Effector memory CD8-positive, alpha-beta T cell (primary cell): ENCODE measurements around the gene CIP2A.

Source experiments
- ATAC-seq: fragments of 150-1000 bp; cut with Tn5 transposase; replicated peaks from 2 replicates; pipeline ENCODE4 v1.10.0; 2021; ENCODE audit warnings: mild to moderate bottlenecking, moderate library complexity
- DNase-seq, 3 experiments: peaks; one replicate each; pipeline ENCODE4 v3.0.0; 2021
- H3K27ac Mint-ChIP-seq, 2 donors: one replicate each; pipeline ENCODE4 v1.8.0; 2022; ENCODE audit warnings: mild to moderate bottlenecking in 2 of 2, mixed read lengths in 2 of 2, moderate library complexity in 2 of 2
- H3K27me3 Mint-ChIP-seq, 2 donors: one replicate each; pipeline ENCODE4 v1.8.0; 2022; ENCODE audit warnings: mixed read lengths in 2 of 2
- H3K36me3 Mint-ChIP-seq: one replicate; pipeline ENCODE4 v1.8.0; 2022; ENCODE audit warnings: mild to moderate bottlenecking, moderate library complexity, mixed read lengths; ENCODE audit not compliant: insufficient read depth
- H3K4me1 Mint-ChIP-seq, 2 donors: one replicate each; pipeline ENCODE4 v1.8.0; 2022; ENCODE audit warnings: low read depth in 2 of 2, mixed read lengths in 2 of 2
- H3K4me3 Mint-ChIP-seq, 2 donors: one replicate each; pipeline ENCODE4 v1.8.0; 2022; ENCODE audit warnings: mild to moderate bottlenecking in 2 of 2, mixed read lengths in 2 of 2, moderate library complexity in 2 of 2
- H3K9me3 Mint-ChIP-seq, 2 donors: one replicate each; pipeline ENCODE4 v1.8.0; 2022; ENCODE audit warnings: mixed read lengths in 2 of 2

CIP2A gene

DNA sequence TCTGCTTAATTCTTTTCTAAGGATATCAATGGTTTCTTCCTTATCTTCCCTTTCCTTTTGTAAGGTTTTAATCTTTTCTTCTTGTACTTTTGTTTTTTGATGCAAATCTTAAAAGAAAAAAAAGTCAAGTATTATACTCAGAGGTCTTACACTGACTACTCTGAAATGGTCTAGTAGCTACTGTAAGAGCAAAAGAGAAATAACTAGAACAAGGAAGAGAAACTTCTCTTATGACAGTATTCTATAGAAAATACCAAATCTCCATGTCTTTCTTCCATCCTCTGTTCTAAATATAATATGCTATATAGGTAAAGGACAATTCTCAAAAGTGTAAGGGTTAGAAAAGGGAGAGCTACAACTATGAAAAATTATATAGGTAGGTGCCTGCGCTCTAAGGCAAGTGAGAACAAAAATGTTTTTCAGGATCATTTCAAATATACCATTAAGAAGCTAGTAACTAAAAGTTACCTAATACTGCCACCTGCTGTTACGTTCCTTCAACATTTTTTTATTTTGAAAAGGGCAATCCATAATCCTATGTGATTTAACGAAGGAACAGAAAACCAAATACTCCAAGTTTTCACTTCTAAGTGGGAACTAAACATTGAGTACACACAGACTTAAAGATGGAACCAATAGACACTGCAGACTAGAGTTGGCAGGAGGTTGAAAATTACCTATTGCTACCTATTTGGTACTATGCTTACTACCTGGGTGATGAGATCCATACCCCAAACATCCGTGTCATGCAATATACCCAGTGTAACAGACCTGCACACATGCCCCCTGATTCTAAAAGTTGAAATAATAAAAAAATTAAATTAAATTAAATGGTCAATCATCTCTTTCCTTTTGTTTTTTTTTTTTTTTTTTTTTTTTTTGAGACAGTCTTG, 36.7 kb downstream of the CIP2A start:
- Mint-ChIP-seq H3K36me3 (no peaks in the 10 kb centered on the region), H3K9me3 (no peaks in the 10 kb centered on the region), H3K27ac (peak overlapping the region in 1 of 2 donors; percentile 6), H3K27me3 (no peaks in the 10 kb centered on the region), H3K4me1 (peaks cover 7% of the 10 kb centered on the region in 2 donors), H3K4me3 (peak overlapping the region in 1 of 2 donors; percentile 10)
- peak; percentile 9 to 28 (median 25) for DNase-seq
- ATAC-seq: peak; percentile 67

DNA sequence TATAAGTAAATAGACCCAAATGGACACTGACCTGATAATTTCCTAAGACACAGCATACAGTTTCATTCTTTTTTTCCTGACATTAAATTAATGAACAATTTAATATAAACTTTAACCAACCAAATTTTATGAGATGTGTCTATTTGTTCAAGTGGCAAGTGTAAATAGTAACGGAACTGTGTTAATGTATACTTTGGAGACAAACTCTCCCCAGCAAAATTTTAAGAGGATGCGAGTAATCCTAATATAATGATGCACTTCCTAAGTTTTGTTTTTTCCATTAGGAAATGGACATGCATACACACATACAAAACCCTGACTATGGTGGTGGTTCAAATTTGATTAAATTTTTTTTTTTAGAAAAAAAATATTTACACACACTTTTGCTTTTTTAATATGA, 40.4 kb downstream of the CIP2A start:
- no peak overlapping the region for H3K4me3 Mint-ChIP-seq
- H3K36me3 Mint-ChIP-seq: no peaks in the 10 kb centered on the region
- ATAC-seq: no peak
- no peaks in the 10 kb centered on the region for H3K9me3 Mint-ChIP-seq
- peaks cover 17 to 20% of the 10 kb centered on the region in 2 donors for H3K4me1 Mint-ChIP-seq
- no peaks in the 10 kb centered on the region for H3K27me3 Mint-ChIP-seq
- H3K27ac Mint-ChIP-seq: no peak overlapping the region
- no peak for DNase-seq

DNA sequence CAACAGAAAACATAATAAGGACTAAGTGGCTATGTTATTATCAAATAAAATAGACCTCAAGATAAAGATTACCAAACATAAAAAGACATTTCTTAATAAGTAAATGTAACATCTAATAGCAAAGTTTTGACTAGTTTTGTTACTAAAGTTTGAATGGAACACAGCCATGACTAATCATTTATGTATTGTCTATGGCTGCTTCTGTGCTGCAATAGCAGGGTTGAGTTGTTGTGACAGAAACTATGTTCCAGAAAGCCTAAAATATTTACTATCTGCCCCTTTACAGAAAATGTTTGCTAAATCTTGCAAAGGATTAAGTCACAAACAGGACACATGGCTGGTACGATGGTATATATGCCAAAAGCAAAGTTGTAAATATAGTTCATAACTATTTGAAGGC, 40.9 kb downstream of the CIP2A start:
- H3K27me3 Mint-ChIP-seq: no peaks in the 10 kb centered on the region
- H3K36me3 Mint-ChIP-seq: no peaks in the 10 kb centered on the region
- H3K4me1 Mint-ChIP-seq: peaks cover 17 to 20% of the 10 kb centered on the region in 2 donors
- DNase-seq (no peak), ATAC-seq (no peak)
- no peak overlapping the region for H3K27ac Mint-ChIP-seq
- no peak overlapping the region for H3K4me3 Mint-ChIP-seq
- no peaks in the 10 kb centered on the region for H3K9me3 Mint-ChIP-seq

DNA sequence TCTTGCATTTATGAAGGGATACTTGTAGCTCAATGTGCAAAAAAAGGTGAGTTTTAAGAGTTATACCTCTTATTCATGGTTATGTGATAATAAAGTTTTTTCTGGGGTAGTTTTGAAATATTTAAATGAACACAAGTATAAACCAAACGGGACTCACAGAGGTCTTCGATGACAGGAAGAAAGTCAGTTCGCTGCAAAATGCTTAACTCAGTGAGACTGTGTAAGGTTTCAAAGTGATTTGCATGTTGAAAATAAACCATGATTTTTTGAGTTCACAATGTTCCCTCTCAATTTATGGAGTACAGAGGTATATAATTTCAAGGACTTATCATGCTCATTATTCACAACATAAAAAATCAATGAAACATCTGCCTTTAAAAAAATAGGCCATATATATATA, 42.5 kb downstream of the CIP2A start:
- ATAC-seq (peak; percentile 16), DNase-seq (no peak)
- peak overlapping the region; percentile 83 to 92 for H3K27ac Mint-ChIP-seq
- H3K27me3 Mint-ChIP-seq: no peaks in the 10 kb centered on the region
- H3K36me3 Mint-ChIP-seq: peaks cover 4% of the 10 kb centered on the region
- H3K9me3 Mint-ChIP-seq: no peaks in the 10 kb centered on the region
- peaks cover 10 to 13% of the 10 kb centered on the region in 2 donors for H3K4me1 Mint-ChIP-seq
- H3K4me3 Mint-ChIP-seq: peak overlapping the region; percentile 63 to 78

DNA sequence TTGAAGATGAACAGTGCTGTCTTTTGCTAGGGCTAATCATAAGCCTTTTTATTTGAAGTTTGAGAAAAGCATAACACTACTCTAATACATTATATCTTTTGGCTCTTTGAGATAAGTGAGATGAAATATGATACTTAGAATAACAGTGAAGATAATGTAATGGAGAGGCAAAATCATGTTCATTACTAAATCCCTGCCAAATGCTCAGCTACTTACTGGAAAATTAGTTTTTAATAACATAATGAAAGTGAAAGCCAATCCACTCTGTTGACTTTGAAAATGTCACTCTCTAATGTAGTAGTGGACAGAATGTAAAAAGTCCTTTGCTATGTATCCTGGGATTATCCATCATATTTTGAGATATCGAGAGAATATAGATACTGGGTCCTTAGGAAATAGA, 43.0 kb downstream of the CIP2A start:
- H3K27ac Mint-ChIP-seq: peak overlapping the region; percentile 83 to 92
- H3K9me3 Mint-ChIP-seq: no peaks in the 10 kb centered on the region
- H3K4me3 Mint-ChIP-seq: peak overlapping the region; percentile 63 to 78
- DNase-seq (no peak), ATAC-seq (peak; percentile 48)
- H3K36me3 Mint-ChIP-seq: peaks cover 4% of the 10 kb centered on the region
- peaks cover 10 to 13% of the 10 kb centered on the region in 2 donors for H3K4me1 Mint-ChIP-seq
- no peaks in the 10 kb centered on the region for H3K27me3 Mint-ChIP-seq

DNA sequence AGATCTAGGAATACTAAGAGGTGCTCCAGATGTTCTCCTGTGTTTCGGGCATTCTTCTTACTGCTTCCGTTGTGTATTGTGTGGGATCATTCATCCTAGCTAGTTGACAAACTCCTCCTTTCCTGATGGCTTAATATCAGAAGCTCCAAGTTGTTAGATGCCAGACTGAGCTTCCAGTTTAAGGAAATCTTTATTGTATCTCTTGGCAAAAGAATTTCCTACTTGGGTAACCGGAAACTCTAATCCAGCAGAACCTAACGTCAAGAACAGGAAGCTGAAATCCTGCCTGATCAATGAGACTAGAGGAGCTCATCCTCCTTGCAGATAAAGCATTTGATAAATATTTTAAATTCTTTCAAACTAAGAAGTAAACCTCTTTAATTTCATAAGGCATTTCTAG, 51.2 kb downstream of the CIP2A start:
- H3K36me3 Mint-ChIP-seq: peaks cover 4% of the 10 kb centered on the region

DNA sequence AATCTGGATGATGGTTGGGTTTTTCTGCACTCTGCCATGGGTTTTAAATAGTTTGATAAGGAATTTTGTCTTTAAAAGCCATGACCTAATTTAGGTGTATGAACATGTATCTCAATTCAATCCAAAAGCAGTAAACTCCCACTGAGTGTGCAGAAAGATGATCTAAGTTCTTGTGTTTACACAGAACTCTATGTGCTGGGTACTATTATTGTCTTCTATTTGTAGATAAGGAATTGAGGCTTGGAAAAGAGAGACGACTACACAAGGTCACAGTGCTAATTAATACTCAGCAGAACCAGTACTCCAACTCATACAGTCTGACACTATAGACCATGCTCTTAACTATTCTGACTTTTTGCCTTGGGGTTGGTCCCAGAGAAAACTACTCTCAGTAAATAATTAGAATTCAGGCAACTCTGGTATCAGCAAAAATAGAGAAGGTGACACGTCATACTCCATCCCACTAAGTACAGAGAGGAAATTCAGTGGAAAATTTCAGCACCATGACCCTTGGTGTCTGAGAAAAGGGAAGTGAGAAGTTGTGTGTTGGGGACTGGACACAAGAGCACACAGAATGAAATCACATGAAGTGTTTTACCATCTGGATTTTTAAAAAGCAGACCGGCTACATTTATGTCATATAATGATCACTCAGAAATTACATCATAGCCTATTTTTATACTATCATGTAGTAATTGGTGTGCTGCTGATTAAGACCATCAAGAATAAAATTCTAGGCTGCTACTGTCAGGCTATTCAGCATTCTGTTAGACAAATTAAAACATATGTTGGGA, 60.6 kb downstream of the CIP2A start:
- no peak for ATAC-seq
- Mint-ChIP-seq H3K4me1 (no peaks in the 10 kb centered on the region), H3K27me3 (peaks cover 46 to 59% of the 10 kb centered on the region in 2 donors), H3K27ac (no peak overlapping the region), H3K9me3 (no peaks in the 10 kb centered on the region), H3K36me3 (no peaks in the 10 kb centered on the region), H3K4me3 (no peak overlapping the region)
- DNase-seq: no peak

More for the DNA sequence above, 51.2 kb downstream of the CIP2A start:
- DNase-seq (no peak), ATAC-seq (no peak)
- Mint-ChIP-seq H3K9me3 (no peaks in the 10 kb centered on the region), H3K27ac (no peak overlapping the region), H3K4me1 (no peaks in the 10 kb centered on the region), H3K4me3 (no peak overlapping the region), H3K27me3 (peaks cover 0 to under 1% of the 10 kb centered on the region in 2 donors)

DNA sequence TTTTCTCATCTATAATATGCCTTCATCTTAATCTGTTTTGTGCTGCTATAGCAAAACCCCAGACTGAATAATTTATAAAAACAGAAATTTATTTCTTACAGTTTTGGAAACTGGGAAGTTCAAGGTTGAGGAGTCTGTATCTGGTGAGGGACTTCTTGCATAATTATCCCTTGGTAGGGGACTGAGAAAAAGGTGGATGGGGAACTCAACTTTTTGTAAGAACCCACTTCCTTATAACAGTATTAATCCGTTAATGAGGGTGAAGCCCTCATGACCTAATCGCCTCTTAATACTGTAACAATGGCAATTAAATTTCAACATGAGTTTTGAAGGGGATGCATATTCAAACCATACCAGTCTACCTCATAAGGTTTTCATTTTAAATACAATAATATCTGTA, 61.4 kb downstream of the CIP2A start:
- ATAC-seq: no peak
- no peaks in the 10 kb centered on the region for H3K4me1 Mint-ChIP-seq
- H3K27me3 Mint-ChIP-seq: peaks cover 44 to 59% of the 10 kb centered on the region in 2 donors
- no peak overlapping the region for H3K4me3 Mint-ChIP-seq
- no peaks in the 10 kb centered on the region for H3K9me3 Mint-ChIP-seq
- no peaks in the 10 kb centered on the region for H3K36me3 Mint-ChIP-seq
- H3K27ac Mint-ChIP-seq: no peak overlapping the region
- DNase-seq: no peak

DNA sequence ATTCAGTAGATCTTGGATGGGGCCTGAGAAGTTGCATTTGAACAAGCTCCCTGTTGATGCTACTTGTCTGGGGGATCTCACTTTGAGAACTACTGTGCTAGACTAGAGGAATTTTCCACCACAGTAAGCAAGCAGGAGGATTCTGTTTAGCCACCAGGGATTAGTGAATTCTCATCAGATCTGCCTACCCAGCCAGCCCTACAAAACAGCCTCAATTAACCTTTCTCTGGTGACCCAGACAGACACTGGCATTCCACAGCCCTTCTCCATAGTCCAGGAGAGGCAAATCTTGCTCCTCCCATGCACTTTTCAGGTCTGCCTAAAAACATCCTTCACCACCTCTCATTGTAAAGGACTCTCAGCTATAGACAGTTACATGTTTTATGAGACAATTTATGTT, 62.1 kb downstream of the CIP2A start:
- ATAC-seq (no peak), DNase-seq (no peak)
- Mint-ChIP-seq H3K27ac (no peak overlapping the region), H3K4me1 (no peaks in the 10 kb centered on the region), H3K4me3 (no peak overlapping the region), H3K9me3 (no peaks in the 10 kb centered on the region), H3K36me3 (no peaks in the 10 kb centered on the region), H3K27me3 (peaks cover 40 to 53% of the 10 kb centered on the region in 2 donors)

DNA sequence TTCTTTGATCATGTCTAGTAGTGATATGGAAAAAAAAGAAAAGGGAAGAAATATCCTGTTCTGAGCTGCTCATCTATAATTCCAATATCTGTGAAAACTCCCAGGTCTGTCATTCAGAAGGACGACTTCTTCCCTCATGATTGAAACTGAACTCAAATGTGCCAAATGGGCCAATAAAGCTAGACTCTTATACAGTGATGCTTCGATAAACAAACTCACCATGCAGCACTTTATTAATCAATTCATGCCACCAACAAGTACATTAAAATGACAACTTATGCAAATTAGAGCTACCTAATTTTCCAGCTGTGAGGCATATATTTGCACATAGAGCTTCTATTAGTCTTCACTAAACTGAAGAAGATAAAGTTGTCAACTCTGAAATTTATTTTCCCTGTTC, 63.3 kb downstream of the CIP2A start:
- no peak for ATAC-seq
- Mint-ChIP-seq H3K27me3 (peaks cover 46 to 47% of the 10 kb centered on the region in 2 donors), H3K4me1 (no peaks in the 10 kb centered on the region), H3K9me3 (no peaks in the 10 kb centered on the region), H3K36me3 (no peaks in the 10 kb centered on the region), H3K4me3 (no peak overlapping the region), H3K27ac (no peak overlapping the region)
- DNase-seq: no peak

DNA sequence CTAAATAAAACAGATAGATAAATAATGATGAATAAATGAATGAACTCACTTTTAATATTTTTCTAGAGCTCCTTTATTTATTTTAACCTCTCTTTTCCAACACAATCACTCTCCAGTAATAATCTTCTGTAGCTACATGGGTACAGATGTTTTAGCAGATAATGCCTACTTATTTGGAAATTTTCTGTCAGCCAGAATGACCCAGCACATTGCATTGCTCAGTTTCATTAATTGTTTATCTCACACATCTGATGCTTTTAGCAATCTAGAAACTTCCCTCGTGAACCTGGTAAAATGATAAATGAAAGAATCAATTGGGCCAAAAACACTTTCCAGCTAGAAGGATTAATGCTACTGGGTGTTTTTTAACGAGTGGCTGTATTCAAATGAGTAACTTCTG, 64.0 kb downstream of the CIP2A start:
- DNase-seq: no peak
- H3K4me1 Mint-ChIP-seq: no peaks in the 10 kb centered on the region
- no peaks in the 10 kb centered on the region for H3K9me3 Mint-ChIP-seq
- no peak for ATAC-seq
- H3K36me3 Mint-ChIP-seq: no peaks in the 10 kb centered on the region
- H3K4me3 Mint-ChIP-seq: no peak overlapping the region
- peaks cover 39 to 40% of the 10 kb centered on the region in 2 donors for H3K27me3 Mint-ChIP-seq
- no peak overlapping the region for H3K27ac Mint-ChIP-seq

DNA sequence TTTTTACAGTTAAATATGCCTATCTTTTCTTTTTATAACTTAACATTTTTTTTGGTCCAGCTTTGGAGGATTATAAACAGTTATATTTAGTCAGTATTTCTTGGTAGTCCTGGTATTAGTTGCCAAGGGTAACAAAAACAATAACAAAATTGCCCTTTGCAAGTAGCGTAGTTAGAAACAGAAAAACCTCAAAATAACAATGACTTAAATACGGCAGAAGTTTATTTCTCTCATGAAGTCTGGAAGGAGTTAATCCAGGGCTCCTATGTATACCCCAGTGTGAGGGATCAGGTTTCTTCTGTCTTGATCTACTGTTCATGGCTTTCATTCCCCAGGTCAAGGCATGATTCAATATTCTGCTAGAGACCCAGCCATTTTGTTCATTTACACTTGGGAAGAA, 64.7 kb downstream of the CIP2A start:
- H3K27ac Mint-ChIP-seq: no peak overlapping the region
- H3K9me3 Mint-ChIP-seq: no peaks in the 10 kb centered on the region
- H3K4me1 Mint-ChIP-seq: no peaks in the 10 kb centered on the region
- ATAC-seq (no peak), DNase-seq (no peak)
- H3K36me3 Mint-ChIP-seq: no peaks in the 10 kb centered on the region
- no peak overlapping the region for H3K4me3 Mint-ChIP-seq
- H3K27me3 Mint-ChIP-seq: peaks cover 32 to 33% of the 10 kb centered on the region in 2 donors

DNA sequence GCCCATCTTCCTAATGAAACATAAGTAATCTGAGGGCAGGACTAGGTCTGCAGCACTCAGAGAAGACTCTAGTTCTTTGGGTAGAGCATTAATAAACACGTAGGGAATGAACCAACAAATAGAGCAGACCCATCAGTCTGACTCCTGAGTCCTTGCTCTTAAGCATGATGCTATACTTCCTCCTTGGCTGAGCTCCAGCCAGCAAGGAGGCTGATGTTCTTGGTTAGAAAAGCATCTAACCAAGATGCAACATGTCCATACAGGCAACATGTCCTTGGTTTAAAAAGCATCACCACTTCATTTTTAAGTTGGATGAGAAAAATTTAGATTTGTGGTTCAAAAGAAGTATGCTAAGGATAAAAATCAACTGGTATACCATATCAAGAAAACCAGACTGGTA, 70.3 kb downstream of the CIP2A start:
- no peak for ATAC-seq
- H3K36me3 Mint-ChIP-seq: no peaks in the 10 kb centered on the region
- no peak for DNase-seq
- no peaks in the 10 kb centered on the region for H3K9me3 Mint-ChIP-seq
- H3K4me1 Mint-ChIP-seq: no peaks in the 10 kb centered on the region
- H3K4me3 Mint-ChIP-seq: no peak overlapping the region
- no peak overlapping the region for H3K27ac Mint-ChIP-seq
- H3K27me3 Mint-ChIP-seq: peaks cover 10 to 15% of the 10 kb centered on the region in 2 donors

DNA sequence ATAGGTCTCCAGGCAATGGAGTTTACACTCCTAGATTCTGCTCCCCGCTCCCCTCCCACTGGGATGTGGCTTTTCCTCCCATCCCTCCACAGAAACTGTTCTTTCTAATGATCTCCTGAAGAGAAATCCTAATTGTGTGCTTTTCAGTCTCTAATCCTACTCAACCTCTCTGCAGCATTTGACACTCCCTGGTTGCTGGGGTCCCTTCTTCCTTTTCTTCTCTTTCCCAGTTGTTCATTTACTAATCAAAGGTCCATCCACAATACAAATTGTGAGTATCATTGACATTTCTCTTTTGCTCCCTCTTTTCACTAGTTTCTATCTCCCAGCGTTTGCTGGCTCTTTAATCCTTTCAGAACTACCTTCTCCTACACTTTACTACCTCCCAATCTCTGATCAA, 72.4 kb downstream of the CIP2A start:
- H3K4me1 Mint-ChIP-seq: no peaks in the 10 kb centered on the region
- no peaks in the 10 kb centered on the region for H3K9me3 Mint-ChIP-seq
- no peaks in the 10 kb centered on the region for H3K36me3 Mint-ChIP-seq
- DNase-seq (no peak), ATAC-seq (no peak)
- H3K27ac Mint-ChIP-seq: no peak overlapping the region
- peaks cover 4 to 13% of the 10 kb centered on the region in 2 donors for H3K27me3 Mint-ChIP-seq
- H3K4me3 Mint-ChIP-seq: no peak overlapping the region
